Activated CD4-positive, CD25-positive, alpha-beta regulatory T cell treated with anti-CD3 and anti-CD28 coated beads, Interleukin-2, amount 50 U/mL, for 72 hours (primary cell): Measurements from ENCODE around the gene ACBD4.
A peak's percentile ranks its signal among the peaks of the same experiment; 100 is the strongest.
"Not testable (repeated sequence)": the region's sequence is repeated elsewhere in the genome, so short reads cannot be mapped to it uniquely, and the experiment has no call there.

Experiments used
- DNase-seq: peaks from one replicate; pipeline ENCODE4 v3.0.0; 2021

The ACBD4 gene

GRCh38 chr17:45120558-45120957 lies 14.9 kb upstream of the ACBD4 start:
- DNase-seq: no peak

DNA sequence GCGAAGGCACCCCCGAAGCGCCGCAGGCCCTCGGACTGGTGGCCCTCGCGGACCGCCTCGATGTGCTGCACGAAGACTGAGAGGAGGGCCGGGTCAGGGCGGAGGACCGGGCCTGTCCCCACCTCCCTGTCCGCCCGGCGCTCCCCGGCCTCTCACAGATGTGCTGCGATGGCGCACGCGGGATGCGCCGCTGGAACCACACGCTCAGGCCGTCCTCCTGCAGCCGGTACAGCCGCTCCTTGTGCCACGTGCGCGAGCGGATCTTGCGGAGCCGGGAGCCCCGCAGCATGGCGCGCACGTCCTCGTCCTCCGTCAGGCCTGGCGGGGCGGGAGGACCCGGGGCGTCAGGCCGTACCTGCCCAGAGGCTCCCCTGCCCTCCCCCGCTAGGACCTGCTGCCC lies 14.4 kb upstream of the ACBD4 start:
- no peak for DNase-seq

- no peak for DNase-seq
Observed at GRCh38 chr17:45123076-45123770, 12.3 kb upstream of the ACBD4 start.

DNA sequence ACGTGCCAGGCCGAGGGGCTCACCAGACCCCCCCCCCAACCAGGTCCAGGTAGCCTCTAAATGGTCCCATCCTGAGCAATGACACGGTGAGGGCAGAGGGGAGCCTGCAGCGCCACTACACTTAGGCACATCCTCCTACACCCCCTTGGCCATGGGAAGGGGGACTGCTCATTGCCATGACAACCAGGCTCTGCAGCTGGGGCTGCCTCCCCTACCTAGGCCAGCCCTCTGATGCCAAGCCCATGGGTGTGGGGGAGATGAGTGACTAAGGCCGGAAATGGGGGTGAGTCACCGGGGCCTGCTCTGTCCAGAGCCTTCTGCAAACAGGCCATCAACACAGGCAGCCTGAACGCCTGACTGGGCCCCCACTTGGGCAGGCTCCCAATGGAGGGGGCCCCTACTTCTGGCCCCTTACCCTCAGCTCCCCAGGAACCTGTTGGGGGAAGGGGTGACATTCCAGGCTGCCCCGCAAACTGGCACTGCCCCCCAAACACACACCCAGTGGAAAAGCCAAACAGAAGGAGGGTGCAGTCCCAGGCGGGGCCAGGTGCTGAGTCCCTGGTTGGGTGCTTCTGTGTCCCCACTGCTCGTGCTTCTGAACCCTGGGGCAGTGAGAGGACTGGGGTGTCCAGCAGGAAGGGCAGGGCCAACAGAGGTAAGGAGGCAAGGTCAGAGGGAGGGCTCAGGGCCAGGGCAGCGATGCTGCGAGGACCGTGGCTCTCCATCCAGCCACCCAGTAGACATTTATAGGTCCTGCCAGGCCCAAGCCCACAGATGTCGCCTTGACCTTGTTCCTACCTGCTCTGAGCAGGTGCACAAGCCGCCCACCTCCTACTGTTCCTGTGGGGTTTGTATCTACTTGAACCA lies 11.3 kb upstream of the ACBD4 start:
- DNase-seq: no peak

DNA sequence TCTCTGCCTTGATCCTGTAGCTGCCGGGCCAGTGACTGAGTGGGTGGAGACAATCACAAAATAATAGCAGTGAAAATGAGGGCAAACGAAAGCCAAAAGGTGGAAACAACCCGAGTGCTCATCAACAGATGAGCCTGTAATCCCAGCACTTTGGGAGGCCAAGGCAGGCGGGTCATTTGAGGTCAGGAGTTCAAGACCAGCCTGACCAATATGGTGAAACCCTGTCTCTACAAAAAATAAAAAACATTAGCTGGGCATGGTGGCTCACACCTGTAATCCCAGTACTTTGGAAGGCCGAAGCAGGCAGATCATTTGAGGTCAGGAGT lies 10.7 kb upstream of the ACBD4 start:
- not testable (repeated sequence) for DNase-seq

- no peak for DNase-seq
Observed at GRCh38 chr17:45125509-45125908, 10.0 kb upstream of the ACBD4 start.

- no peak for DNase-seq
Observed at GRCh38 chr17:45127207-45127547, 8.3 kb upstream of the ACBD4 start.

GRCh38 chr17:45127548-45128300 lies 7.8 kb upstream of the ACBD4 start:
- no peak for DNase-seq

DNA sequence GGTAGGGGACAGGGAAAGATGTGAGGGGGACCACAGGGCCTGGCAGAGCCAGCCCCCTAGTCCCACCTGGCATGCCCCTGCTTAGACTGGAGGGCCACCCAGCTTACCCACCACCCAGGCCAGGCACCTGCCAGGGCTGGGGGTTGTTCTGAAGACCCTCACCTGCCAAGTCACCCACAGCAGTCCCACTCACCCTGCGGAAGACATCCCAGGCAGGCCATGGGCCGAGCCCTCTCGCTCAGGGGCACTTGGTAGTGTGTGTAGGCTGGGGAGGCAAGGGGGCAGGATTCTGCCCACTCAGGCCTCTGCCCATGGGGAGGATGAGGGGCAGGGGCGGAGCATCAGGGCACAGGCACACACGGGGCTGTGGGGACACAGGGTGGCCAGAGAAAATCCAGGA lies 7.2 kb upstream of the ACBD4 start:
- no peak for DNase-seq

- DNase-seq: no peak
Observed at GRCh38 chr17:45128989-45129388, 6.5 kb upstream of the ACBD4 start.

GRCh38 chr17:45129426-45129939 lies 6.0 kb upstream of the ACBD4 start:
- DNase-seq: no peak

- no peak for DNase-seq
Observed at GRCh38 chr17:45129940-45130680, 5.4 kb upstream of the ACBD4 start.

DNA sequence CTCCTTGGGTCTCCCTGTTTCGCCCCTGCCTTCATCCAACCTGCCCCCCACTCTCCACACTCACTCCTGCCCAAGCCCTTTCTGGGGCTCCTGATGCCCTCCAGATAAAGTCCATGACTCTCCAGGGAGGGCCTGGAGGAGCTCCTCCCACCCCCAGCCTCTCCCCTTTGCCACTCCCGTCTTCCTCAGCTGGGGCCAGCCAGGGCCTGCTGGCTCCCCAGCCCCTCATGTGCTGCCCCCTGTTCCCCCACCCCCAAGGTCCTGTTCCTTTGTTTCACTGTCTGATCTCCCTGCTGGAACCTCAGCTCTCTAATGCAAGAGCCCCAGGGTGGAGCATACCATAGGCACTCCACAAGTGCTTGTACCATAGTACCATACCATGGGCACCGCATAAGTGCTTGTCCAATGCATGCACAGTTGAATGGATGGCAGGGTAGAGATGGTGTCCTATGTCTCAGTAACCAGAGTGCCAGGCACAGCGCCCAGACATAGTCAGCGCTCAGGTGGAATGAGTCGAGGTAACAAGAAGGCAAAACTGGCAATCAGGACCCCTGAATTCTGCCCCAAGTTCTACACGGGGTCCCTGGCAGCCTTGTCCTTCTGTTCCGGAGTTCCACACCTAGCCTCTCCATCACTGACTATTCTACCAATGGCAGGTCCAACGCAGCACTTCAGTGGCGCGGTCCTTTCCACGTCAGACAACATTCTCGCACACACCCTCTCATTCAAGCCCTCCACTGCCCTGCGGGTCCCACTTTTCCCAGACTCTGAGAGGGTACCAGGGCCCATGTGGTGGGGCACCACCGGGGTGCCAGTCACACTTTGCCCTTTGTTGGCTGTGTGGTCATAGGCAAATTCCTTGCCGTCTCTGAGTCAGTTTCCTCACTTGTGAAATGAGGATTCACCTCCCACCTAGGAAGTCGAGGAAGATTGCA lies 4.5 kb upstream of the ACBD4 start:
- no peak for DNase-seq

DNA sequence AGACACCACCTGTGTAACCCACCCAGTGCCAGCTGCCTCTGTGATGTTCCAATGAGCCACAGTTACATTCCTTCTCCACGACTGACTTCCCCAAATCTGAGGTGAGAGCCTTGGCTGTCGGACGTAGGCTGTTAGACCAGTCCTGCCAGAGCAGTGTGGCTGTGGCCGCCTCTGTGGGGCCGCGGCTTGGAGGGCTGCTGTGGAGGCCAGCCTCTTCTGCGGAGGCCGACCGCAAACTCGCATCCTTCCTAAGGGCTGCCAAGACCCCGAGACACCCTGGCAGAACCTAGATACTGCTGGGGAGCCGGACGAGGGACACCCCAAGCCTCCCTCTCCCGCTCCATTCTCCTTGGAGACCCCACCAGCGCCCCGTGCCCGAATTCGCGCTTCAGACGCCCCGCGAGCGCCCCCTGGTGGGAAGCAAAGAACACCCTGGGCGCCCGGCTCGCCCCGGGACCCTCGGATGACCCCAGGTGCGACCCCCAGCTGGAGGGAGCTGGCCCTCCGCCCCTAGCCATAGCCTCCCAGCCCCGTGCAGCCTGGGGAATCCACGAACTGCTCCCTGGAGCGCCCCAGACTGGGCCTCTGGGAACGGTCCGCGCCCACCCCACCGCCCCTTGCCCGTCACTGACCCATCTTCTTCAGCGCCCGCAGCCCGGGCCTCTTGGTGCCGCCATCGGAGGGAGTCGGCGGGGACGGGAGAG lies 3.7 kb upstream of the ACBD4 start:
- DNase-seq: peak; percentile 74

GRCh38 chr17:45132320-45132571 lies 3.2 kb upstream of the ACBD4 start, which contains the start of gene PLCD3:
Gene PLCD3 (minus strand): TSS chr17:45132515. CDS start chr17:45132410, 105 bp downstream.
- no peak for DNase-seq

DNA sequence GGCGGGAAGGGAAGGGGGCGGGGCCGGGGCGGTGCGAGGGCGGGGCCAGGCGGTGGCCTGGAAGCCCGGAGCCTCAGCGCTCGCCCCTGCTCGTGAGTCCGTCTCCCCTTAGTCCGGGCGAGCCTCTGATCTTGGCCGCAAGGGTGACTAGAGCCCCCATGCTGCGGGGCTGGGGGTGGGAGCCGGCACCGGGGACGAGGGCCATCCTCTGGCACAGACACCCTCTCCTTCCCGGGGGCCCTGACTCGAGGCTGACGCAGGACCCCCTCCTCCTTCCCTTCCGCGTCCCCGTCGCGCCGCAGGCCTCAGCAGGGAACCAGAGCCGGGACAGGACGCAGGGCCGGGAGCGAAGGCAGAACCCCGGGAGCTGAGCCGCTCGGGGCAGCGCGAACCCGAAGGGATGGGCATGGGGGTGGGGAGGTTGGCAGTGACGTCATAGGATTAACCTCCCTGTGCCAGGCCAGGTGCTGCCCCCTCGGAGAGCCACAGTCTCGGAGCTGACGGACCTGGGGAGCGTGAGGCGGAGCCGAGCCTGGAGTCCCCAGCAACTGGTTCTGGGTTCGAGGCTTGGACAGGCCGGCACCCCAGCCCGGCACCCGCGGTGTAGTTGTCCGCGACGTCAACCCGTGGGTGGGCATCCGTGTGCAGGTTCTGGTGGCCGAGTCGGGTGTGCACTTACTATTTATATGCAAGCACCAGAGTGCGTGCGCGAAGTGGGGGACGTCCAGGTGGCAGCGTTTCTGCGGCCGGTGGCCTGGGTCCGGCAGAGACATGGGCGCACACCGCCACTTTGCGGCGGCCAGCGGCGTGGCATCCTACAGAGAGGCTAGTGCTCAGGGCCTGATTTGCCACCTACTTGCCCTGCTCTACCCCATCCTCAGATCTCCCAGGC lies 2.7 kb upstream of the ACBD4 start:
- peak; percentile 71 for DNase-seq

DNA sequence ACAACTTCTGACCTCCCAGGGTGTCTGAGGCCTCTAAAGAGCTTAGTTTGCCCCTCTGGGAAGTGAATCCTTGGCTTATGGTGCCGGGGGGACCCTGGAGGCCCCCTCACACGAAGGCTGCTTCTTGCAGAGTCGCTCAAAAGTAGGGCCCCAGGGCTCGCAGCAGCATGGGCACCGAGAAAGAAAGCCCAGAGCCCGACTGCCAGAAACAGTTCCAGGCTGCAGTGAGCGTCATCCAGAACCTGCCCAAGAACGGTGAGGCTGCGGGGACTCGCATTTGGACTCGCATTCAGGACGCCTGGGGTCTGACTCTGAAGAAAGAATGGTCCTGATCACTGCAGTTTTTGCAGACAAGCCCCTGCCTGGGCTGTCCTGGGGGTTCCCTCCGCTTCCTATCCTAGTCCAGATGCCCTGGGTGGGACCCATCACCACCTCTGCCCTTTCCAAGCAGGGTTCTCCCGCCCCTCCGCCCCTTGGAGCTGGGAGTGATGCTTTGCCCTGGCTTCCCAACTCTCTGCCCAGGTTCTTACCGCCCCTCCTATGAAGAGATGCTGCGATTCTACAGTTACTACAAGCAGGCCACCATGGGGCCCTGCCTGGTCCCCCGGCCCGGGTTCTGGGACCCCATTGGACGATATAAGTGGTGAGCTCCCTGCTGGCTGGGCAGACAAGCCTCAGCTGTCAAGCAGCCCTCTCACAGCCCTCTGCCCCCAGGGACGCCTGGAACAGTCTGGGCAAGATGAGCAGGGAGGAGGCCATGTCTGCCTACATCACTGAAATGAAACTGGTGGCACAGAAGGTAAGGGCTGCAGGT lies 698 bp downstream of the ACBD4 start:
- no peak for DNase-seq

GRCh38 chr17:45136846-45137560 lies 1.5 kb downstream of the ACBD4 start:
- DNase-seq: no peak
